AG04450 (cell line): ENCODE measurements around the gene CCDC126. TPM values are rescaled to one million over a fixed set of nuclear protein-coding genes. Genes with fewer than 3 reads are reported as not detected.
"Not testable (repeated sequence)": the region's sequence is repeated elsewhere in the genome, so short reads cannot be mapped to it uniquely, and the experiment has no call there.

Source experiments
- CTCF ChIA-PET: fragments of 300-600, 350-600 bp; formaldehyde crosslinking; extraction: SDS; loops from one replicate; lab custom pipeline; 2022; ENCODE audit warnings: antibody characterized with exemption, inconsistent platforms; lab: Charles Lee
- POLR2A ChIA-PET: fragments of 350-600 bp; formaldehyde crosslinking; extraction: SDS; loops from one replicate; lab custom pipeline; 2021; ENCODE audit warnings: antibody characterized with exemption, inconsistent platforms; lab: Yijun Ruan, JAX
- DNase-seq: peaks from one replicate; pipeline ENCODE4 v3.0.0-alpha.2; 2011; ENCODE audit warnings: low read depth, low spot score
- H3K27ac ChIP-seq: one replicate; pipeline ENCODE4 v1.5.1; 2012; ENCODE audit warnings: low read depth, low read length, control low read depth
- H3K27me3 ChIP-seq: one replicate; pipeline ENCODE4 v1.6.0; 2012; ENCODE audit warnings: low read length; ENCODE audit not compliant: control insufficient read depth, insufficient read depth
- H3K4me3 ChIP-seq: 2 replicates; pipeline ENCODE4 v1.5.1; 2011; ENCODE audit warnings: mild to moderate bottlenecking, low read depth, low read length, control low read depth
- H3K9me3 ChIP-seq: 2 replicates; pipeline ENCODE4 v1.5.1; 2012; ENCODE audit warnings: low read length; ENCODE audit not compliant: control insufficient read depth, insufficient read depth
- CTCF ChIP-seq: IDR thresholded peaks from 2 replicates; pipeline ENCODE4 v1.5.1; 2011; ENCODE audit warnings: low read depth, low read length, control low read depth, inconsistent platforms
- polyA minus RNA-seq: library from RNA; depleted of rRNA, polyadenylated mRNA; stranded (reverse); fragments of >200 nt; gene quantifications from 2 replicates; pipeline ENCODE4 v1.2.3, GENCODE V29; 2011; rRNA and poly(A)+ RNA removed
- polyA plus RNA-seq: library from polyadenylated mRNA; depleted of rRNA; stranded (reverse); fragments of >200 nt; gene quantifications from 2 replicates; pipeline ENCODE4 v1.2.3, GENCODE V29; 2011; rRNA removed

Gene CCDC126
- 5.7 and 7.6 TPM in 2 replicates for polyA plus RNA-seq
- polyA minus RNA-seq: 2.7 and 7.5 TPM in 2 replicates

GRCh38 chr7:23597094-23598091 is at the start of gene CCDC126:
Gene CCDC126 (plus strand): TSS chr7:23597382. CDS start chr7:23611316, 13,934 bp downstream.
- TF ChIP-seq CTCF: no peak
- peak; percentile 72 for DNase-seq
- POLR2A ChIA-PET: interaction anchor here (0.5 to 1.1 kb wide), 5 partner anchors 16 to 116 kb away, joined by 3 to 10 read pairs (median 3); no protein-coding TSS in a partner anchor
- Histone ChIP-seq H3K4me3 (peak within 1 kb of the TSS; percentile 80), H3K27ac (peak within 1 kb of the TSS; percentile 80), H3K9me3 (no peaks in the 10 kb centered on the region), H3K27me3 (no peaks in the 10 kb centered on the region)
- CTCF ChIA-PET: interaction anchor here (0.6 to 4.0 kb wide), 5 partner anchors 26 to 114 kb away, joined by 3 to 21 read pairs (median 7); partner anchors contain the start of gene FAM221A

GRCh38 chr7:23547662-23548061 is 49.5 kb upstream of the CCDC126 start:
- Histone ChIP-seq H3K27me3 (peaks cover 3% of the 10 kb centered on the region), H3K4me3 (no peak overlapping the region), H3K27ac (no peak overlapping the region), H3K9me3 (no peaks in the 10 kb centered on the region; the same call in 1 of the 2 replicates)
- no peak for DNase-seq
- ChIA-PET CTCF (interaction anchor here (0.6 to 3.6 kb wide), 14 partner anchors 10 to 336 kb away, joined by 3 to 62 read pairs (median 6); partner anchors contain the start of gene STK31), POLR2A (no interaction called here)
- TF ChIP-seq CTCF: no peak

- CTCF ChIA-PET: interaction anchor here (1.5 kb wide), 1 partner anchor 12 kb away, joined by 7 read pairs; no protein-coding TSS in a partner anchor
- POLR2A ChIA-PET: no interaction called here
Measured at GRCh38 chr7:23558303-23558702, 38.9 kb upstream of the CCDC126 start.

GRCh38 chr7:23570592-23571200 is 26.5 kb upstream of the CCDC126 start:
- peak; percentile 44 for DNase-seq
- ChIA-PET POLR2A (no interaction called here), CTCF (interaction anchor here (0.5 to 3.2 kb wide), 42 partner anchors 9 to 1528 kb away, joined by 3 to 202 read pairs (median 4); partner anchors contain the start of genes CCDC126, FAM221A and STK31)
- H3K27ac ChIP-seq: no peak overlapping the region
- no peaks in the 10 kb centered on the region for H3K9me3 ChIP-seq
- H3K27me3 ChIP-seq: no peaks in the 10 kb centered on the region
- peak; percentile 95 for TF ChIP-seq CTCF
- H3K4me3 ChIP-seq: no peak overlapping the region

More at GRCh38 chr7:23558303-23558702, 38.9 kb upstream of the CCDC126 start:
- no peak overlapping the region for H3K27ac ChIP-seq
- no peak overlapping the region for H3K4me3 ChIP-seq
- no peak for DNase-seq
- peaks cover 10% of the 10 kb centered on the region for H3K27me3 ChIP-seq
- TF ChIP-seq CTCF: no peak
- H3K9me3 ChIP-seq: no peaks in the 10 kb centered on the region

GRCh38 chr7:23581975-23582374 is 15.2 kb upstream of the CCDC126 start:
- DNase-seq, H3K27me3 ChIP-seq, H3K27ac ChIP-seq, H3K4me3 ChIP-seq, H3K9me3 ChIP-seq: not testable (repeated sequence)
- CTCF ChIA-PET: interaction anchor here (0.6 kb wide), 1 partner anchor 1462 kb away, joined by 3 read pairs; no protein-coding TSS in a partner anchor
- POLR2A ChIA-PET: interaction anchor here (0.7 kb wide), 1 partner anchor 15 kb away, joined by 10 read pairs; the partner anchor contains the start of gene CCDC126

- CTCF ChIA-PET, H3K9me3 ChIP-seq, H3K27ac ChIP-seq, POLR2A ChIA-PET, H3K27me3 ChIP-seq, H3K4me3 ChIP-seq, DNase-seq: not testable (repeated sequence)
Measured at GRCh38 chr7:23585304-23585703, 11.9 kb upstream of the CCDC126 start.
